Type B pancreatic cell (in vitro differentiated cells): Measurements from ENCODE around the gene TPK1. TPM values are rescaled to one million over a fixed set of nuclear protein-coding genes. Genes with fewer than 3 reads are reported as not detected.

Experiments used
- DNase-seq: peaks from one replicate; pipeline ENCODE4 v3.0.0; 2021; ENCODE audit warnings: mixed read lengths; ENCODE audit not compliant: unreplicated experiment; ENCODE audit errors: extremely low spot score
- H3K27ac Mint-ChIP-seq: 2 replicates; pipeline ENCODE4 v1.8.0; 2021; ENCODE audit warnings: mild to moderate bottlenecking, mixed read lengths
- H3K27me3 Mint-ChIP-seq: 2 replicates; pipeline ENCODE4 v1.8.0; 2021; ENCODE audit warnings: mixed read lengths
- H3K36me3 Mint-ChIP-seq: 2 replicates; pipeline ENCODE4 v1.8.0; 2021; ENCODE audit warnings: mixed read lengths
- H3K4me1 Mint-ChIP-seq: one replicate; pipeline ENCODE4 v1.8.0; 2021; ENCODE audit warnings: mixed read lengths; ENCODE audit not compliant: unreplicated experiment
- H3K4me3 Mint-ChIP-seq: 2 replicates; pipeline ENCODE4 v1.8.0; 2021; ENCODE audit warnings: mild to moderate bottlenecking, mixed read lengths
- H3K9me3 Mint-ChIP-seq: 2 replicates; pipeline ENCODE4 v1.8.0; 2021; ENCODE audit warnings: mixed read lengths
- CTCF ChIP-seq: fragments of 200-600 bp; sonication (generic); conservative IDR thresholded peaks from 2 replicates; pipeline ENCODE4 v1.5.0; 2021; ENCODE audit warnings: antibody characterized with exemption, mild to moderate bottlenecking
- total RNA-seq: library from RNA; stranded (reverse); gene quantifications from 2 replicates; pipeline ENCODE4 v1.2.1, GENCODE V29; 2021; ENCODE audit warnings: low replicate concordance

Gene TPK1
- total RNA-seq, 1 donor from 2014 or later, result 3.2 TPM

GRCh38 chr7:144676492-144676891, 159.4 kb downstream of the TPK1 start:
- H3K27me3 Mint-ChIP-seq, result no peaks in the 10 kb centered on the region
- H3K4me1 Mint-ChIP-seq, result no peaks in the 10 kb centered on the region
- H3K27ac Mint-ChIP-seq, result no peak overlapping the region
- DNase-seq, result no peak
- TF ChIP-seq CTCF, result no peak
- no peaks in the 10 kb centered on the region for H3K9me3 Mint-ChIP-seq
- H3K4me3 Mint-ChIP-seq, result no peak overlapping the region
- no peaks in the 10 kb centered on the region for H3K36me3 Mint-ChIP-seq

GRCh38 chr7:144674550-144674949, 161.3 kb downstream of the TPK1 start:
- no peak for DNase-seq
- TF ChIP-seq CTCF, result no peak
- Mint-ChIP-seq H3K4me1 (peaks cover 7% of the 10 kb centered on the region), H3K36me3 (no peaks in the 10 kb centered on the region), H3K27me3 (no peaks in the 10 kb centered on the region), H3K4me3 (no peak overlapping the region), H3K9me3 (no peaks in the 10 kb centered on the region), H3K27ac (no peak overlapping the region)

- no peak for TF ChIP-seq CTCF
- no peak overlapping the region for H3K27ac Mint-ChIP-seq
- DNase-seq, result no peak
These were observed 163.0 kb downstream of the TPK1 start for GRCh38 chr7:144672869-144673268.

GRCh38 chr7:144671429-144671828, 164.4 kb downstream of the TPK1 start:
- H3K4me1 Mint-ChIP-seq, result peaks cover 7% of the 10 kb centered on the region
- TF ChIP-seq CTCF, result no peak
- H3K27me3 Mint-ChIP-seq, result no peaks in the 10 kb centered on the region
- H3K27ac Mint-ChIP-seq, result no peak overlapping the region
- DNase-seq, result no peak
- no peak overlapping the region for H3K4me3 Mint-ChIP-seq
- no peaks in the 10 kb centered on the region for H3K36me3 Mint-ChIP-seq
- no peaks in the 10 kb centered on the region for H3K9me3 Mint-ChIP-seq

More at GRCh38 chr7:144672869-144673268, 163.0 kb downstream of the TPK1 start:
- no peak overlapping the region for H3K4me3 Mint-ChIP-seq
- no peaks in the 10 kb centered on the region for H3K27me3 Mint-ChIP-seq
- no peaks in the 10 kb centered on the region for H3K9me3 Mint-ChIP-seq
- peaks cover 7% of the 10 kb centered on the region for H3K4me1 Mint-ChIP-seq
- H3K36me3 Mint-ChIP-seq, result no peaks in the 10 kb centered on the region

GRCh38 chr7:144670218-144670617, 165.6 kb downstream of the TPK1 start:
- Mint-ChIP-seq H3K27ac (no peak overlapping the region), H3K4me3 (no peak overlapping the region), H3K4me1 (peaks cover 16% of the 10 kb centered on the region), H3K27me3 (no peaks in the 10 kb centered on the region), H3K9me3 (no peaks in the 10 kb centered on the region), H3K36me3 (no peaks in the 10 kb centered on the region)
- peak; percentile 33 for TF ChIP-seq CTCF
- no peak for DNase-seq

GRCh38 chr7:144668503-144668902, 167.3 kb downstream of the TPK1 start:
- no peaks in the 10 kb centered on the region for H3K9me3 Mint-ChIP-seq
- H3K27me3 Mint-ChIP-seq, result no peaks in the 10 kb centered on the region
- H3K4me1 Mint-ChIP-seq, result peaks cover 16% of the 10 kb centered on the region
- TF ChIP-seq CTCF, result no peak
- no peak overlapping the region for H3K27ac Mint-ChIP-seq
- H3K36me3 Mint-ChIP-seq, result no peaks in the 10 kb centered on the region
- no peak overlapping the region for H3K4me3 Mint-ChIP-seq
- no peak for DNase-seq
